Measurements from ENCODE around the gene SLC12A5. TPM values are rescaled to one million over a fixed set of nuclear protein-coding genes. Genes with fewer than 3 reads are reported as not detected.

Gene SLC12A5
- polyA plus RNA-seq, 2 of the 4 experiments (the other 2 are of a cell fraction) = 3.0 to 10.8 TPM

GRCh38 chr20:46031014-46031569 lies 2.1 kb downstream of the SLC12A5 start:
- ChIA-PET CTCF (interaction anchor here (0.9 to 2.1 kb wide), 4 partner anchors 9 to 17 kb away, joined by 3 to 6 read pairs (median 4); no protein-coding TSS in a partner anchor), POLR2A (no interaction called here)
- no peaks in the 10 kb centered on the region for H3K4me1 ChIP-seq
- no peak overlapping the region for H3K4me3 ChIP-seq
- peak in 1 of 2 experiments; percentile 8; a peak in 3 of 6 replicates for ATAC-seq
- TF ChIP-seq RCOR1 (IDR thresholded peaks at IDR 0.05; ENCODE audit: low read depth, low read length) (no peak), RARB (CRISPR knock-in tag; IDR thresholded peaks at IDR 0.05) (no peak), RFX5 (IDR thresholded peaks at IDR 0.05) (no peak), CBX2 (IDR thresholded peaks at IDR 0.05; ENCODE audit: borderline replicate concordance, low read depth) (no peak)
- DNase-seq (ENCODE audit: low read depth in 1 of 2, low spot score in 1 of 2) = no peak
- H3K9me3 ChIP-seq = no peaks in the 10 kb centered on the region
- no peak overlapping the region for H3K27ac ChIP-seq
- 17% methylated on average over 11 of the region's 11 CpGs for WGBS (ENCODE audit: missing lambda C conversion rate)
- no peak for FAIRE-seq
- H3K4me2 ChIP-seq = peak overlapping the region; percentile 69

- H3K4me3 ChIP-seq = peak overlapping the region; percentile 35
- TF ChIP-seq HDAC2 (IDR thresholded peaks at IDR 0.05) (peak; percentile 43; the same call in 1 of the 2 replicates), RAD21 (conservative IDR thresholded peaks at IDR 0.05 in 1 of 2, IDR thresholded peaks at IDR 0.05 in 1 of 2) (no peak)
- DNase-seq (ENCODE audit: low read depth in 1 of 2, low spot score in 1 of 2) (no peak), ATAC-seq (peak in 1 of 2 experiments; percentile 61; a peak in 4 of 6 replicates), FAIRE-seq (no peak)
- CTCF ChIA-PET = interaction anchor here (0.9 to 2.1 kb wide), 6 partner anchors 10 to 97 kb away, joined by 3 to 6 read pairs (median 3); no protein-coding TSS in a partner anchor
- H3K27ac ChIP-seq = no peak overlapping the region
- WGBS (ENCODE audit: missing lambda C conversion rate) = 7% methylated on average over 5 of the region's 55 CpGs
- H3K4me1 ChIP-seq = no peaks in the 10 kb centered on the region
- POLR2A ChIA-PET = no interaction called here
- no peaks in the 10 kb centered on the region for H3K9me3 ChIP-seq
- peak overlapping the region; percentile 69 for H3K4me2 ChIP-seq
Measured at GRCh38 chr20:46031701-46032254, 2.8 kb downstream of the SLC12A5 start.

- Histone ChIP-seq H3K4me1 (no peaks in the 10 kb centered on the region), H3K27ac (no peak overlapping the region), H3K9me3 (no peaks in the 10 kb centered on the region), H3K4me2 (no peak overlapping the region), H3K4me3 (no peak overlapping the region)
- POLR2A ChIA-PET = no interaction called here
- CTCF ChIA-PET = interaction anchor here (3.1 kb wide), 1 partner anchor 11 kb away, joined by 15 read pairs; no protein-coding TSS in a partner anchor
- 15% methylated on average over 3 of the region's 3 CpGs for WGBS (ENCODE audit: missing lambda C conversion rate)
- ATAC-seq (no peak), DNase-seq (ENCODE audit: low read depth in 1 of 2, low spot score in 1 of 2) (no peak), FAIRE-seq (no peak)
- no peak for TF ChIP-seq SREBF2 (IDR thresholded peaks at IDR 0.05)
- TF ChIP-seq POLR2AphosphoS2 (conservative IDR thresholded peaks at IDR 0.05; ENCODE audit: low read length) = no peak
- TF ChIP-seq ZFP36 (IDR thresholded peaks at IDR 0.05; ENCODE audit: borderline replicate concordance, partially characterized antibody) = no peak
- no peak for TF ChIP-seq HDAC2 (IDR thresholded peaks at IDR 0.05)
- TF ChIP-seq MYC (IDR thresholded peaks at IDR 0.05; ENCODE audit: borderline replicate concordance, low read length) = no peak
- no peak for TF ChIP-seq HEYL (CRISPR knock-in tag; IDR thresholded peaks at IDR 0.05)
- no peak for TF ChIP-seq RFX5 (IDR thresholded peaks at IDR 0.05)
- TF ChIP-seq KDM1A (IDR thresholded peaks at IDR 0.05; ENCODE audit: low read depth) = no peak
- TF ChIP-seq NPAS2 (CRISPR knock-in tag; IDR thresholded peaks at IDR 0.05; ENCODE audit: borderline replicate concordance) = no peak
- no peak for TF ChIP-seq JUNB (IDR thresholded peaks at IDR 0.05)
- no peak for TF ChIP-seq NR3C1 (IDR thresholded peaks at IDR 0.05)
- TF ChIP-seq BHLHE40 (IDR thresholded peaks at IDR 0.05; ENCODE audit: low read depth, low read length) = no peak
- no peak for TF ChIP-seq REST (IDR thresholded peaks at IDR 0.05)
- TF ChIP-seq, protein P1, sequence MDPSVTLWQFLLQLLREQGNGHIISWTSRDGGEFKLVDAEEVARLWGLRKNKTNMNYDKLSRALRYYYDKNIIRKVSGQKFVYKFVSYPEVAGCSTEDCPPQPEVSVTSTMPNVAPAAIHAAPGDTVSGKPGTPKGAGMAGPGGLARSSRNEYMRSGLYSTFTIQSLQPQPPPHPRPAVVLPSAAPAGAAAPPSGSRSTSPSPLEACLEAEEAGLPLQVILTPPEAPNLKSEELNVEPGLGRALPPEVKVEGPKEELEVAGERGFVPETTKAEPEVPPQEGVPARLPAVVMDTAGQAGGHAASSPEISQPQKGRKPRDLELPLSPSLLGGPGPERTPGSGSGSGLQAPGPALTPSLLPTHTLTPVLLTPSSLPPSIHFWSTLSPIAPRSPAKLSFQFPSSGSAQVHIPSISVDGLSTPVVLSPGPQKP (IDR thresholded peaks at IDR 0.05; ENCODE audit: low read depth, low read length) = no peak
- no peak for TF ChIP-seq EHMT2 (IDR thresholded peaks at IDR 0.05; ENCODE audit: low read depth)
Measured at GRCh38 chr20:46034039-46034438, 5.0 kb downstream of the SLC12A5 start.
